Mucosa of stomach (tissue), 1 donor: ENCODE measurements around the gene GADD45A.

Experiments
- H3K27me3 ChIP-seq: one replicate; pipeline ENCODE4 v1.7.0; 2013; ENCODE audit warnings: mild to moderate bottlenecking, low read length; ENCODE audit not compliant: control insufficient read depth, insufficient read depth
- H3K36me3 ChIP-seq: one replicate; pipeline ENCODE4 v1.7.0; 2013; ENCODE audit warnings: low read length; ENCODE audit not compliant: control insufficient read depth, insufficient read depth
- H3K4me1 ChIP-seq: one replicate; pipeline ENCODE4 v1.7.0; 2013; ENCODE audit warnings: mild to moderate bottlenecking, low read length; ENCODE audit not compliant: control insufficient read depth, insufficient read depth
- H3K4me3 ChIP-seq: one replicate; pipeline ENCODE4 v1.7.0; 2013; ENCODE audit warnings: low read length
- H3K9ac ChIP-seq: one replicate; pipeline ENCODE4 v1.7.0; 2013; ENCODE audit warnings: mild to moderate bottlenecking, low read length, moderate library complexity
- H3K9me3 ChIP-seq: one replicate; pipeline ENCODE4 v1.7.0; 2013; ENCODE audit warnings: mild to moderate bottlenecking, low read length, moderate library complexity; ENCODE audit not compliant: control insufficient read depth
- donor health status: Pancreatic carcinoma.

Gene GADD45A

DNA sequence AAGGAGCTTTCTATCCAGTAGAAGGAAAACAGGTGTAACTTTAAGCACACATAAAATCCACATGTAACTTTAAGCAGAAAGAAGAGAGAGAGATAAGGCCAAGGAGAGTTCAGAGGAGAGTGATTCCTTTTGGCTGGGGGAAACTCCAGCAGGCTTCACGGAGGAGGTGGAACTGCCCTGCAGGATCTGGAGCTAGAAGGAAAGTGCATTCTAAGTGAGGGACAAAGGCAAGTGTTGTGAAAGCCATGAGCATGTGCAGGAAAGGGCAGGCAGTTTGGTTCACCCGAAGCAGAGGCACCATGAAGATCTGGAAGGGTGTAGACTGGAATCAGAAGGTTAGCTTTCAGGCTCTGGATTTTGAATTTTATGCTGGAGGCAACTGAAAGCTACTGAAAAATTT is 46.3 kb downstream of the GADD45A start:
- H3K27me3 ChIP-seq: no peaks in the 10 kb centered on the region
- H3K9ac ChIP-seq: no peak overlapping the region
- no peak overlapping the region for H3K4me3 ChIP-seq
- no peaks in the 10 kb centered on the region for H3K36me3 ChIP-seq
- no peaks in the 10 kb centered on the region for H3K9me3 ChIP-seq
- peaks cover 23% of the 10 kb centered on the region for H3K4me1 ChIP-seq

DNA sequence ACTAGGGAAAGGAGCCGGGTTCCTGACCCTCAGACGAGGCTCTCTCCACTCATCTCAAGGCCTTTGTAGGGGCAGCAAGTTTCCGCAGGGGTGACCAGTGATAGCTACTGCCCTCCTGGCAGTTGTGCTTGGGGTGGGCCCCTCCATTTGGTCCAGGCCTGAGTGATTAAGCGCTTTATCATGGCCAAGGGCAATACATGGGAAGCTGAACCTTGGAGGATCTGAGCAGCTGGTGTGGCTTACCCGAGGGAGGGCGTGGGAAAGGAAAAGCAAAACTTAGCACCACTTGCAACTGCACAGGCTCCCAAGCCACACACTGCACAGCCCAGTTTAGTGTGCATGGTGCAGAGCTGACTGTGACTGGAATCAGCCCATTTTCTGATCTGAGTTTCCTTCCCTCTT is 47.8 kb downstream of the GADD45A start:
- Histone ChIP-seq H3K27me3 (no peaks in the 10 kb centered on the region), H3K4me3 (no peak overlapping the region), H3K36me3 (no peaks in the 10 kb centered on the region), H3K9me3 (no peaks in the 10 kb centered on the region), H3K4me1 (peaks cover 30% of the 10 kb centered on the region), H3K9ac (no peak overlapping the region)

DNA sequence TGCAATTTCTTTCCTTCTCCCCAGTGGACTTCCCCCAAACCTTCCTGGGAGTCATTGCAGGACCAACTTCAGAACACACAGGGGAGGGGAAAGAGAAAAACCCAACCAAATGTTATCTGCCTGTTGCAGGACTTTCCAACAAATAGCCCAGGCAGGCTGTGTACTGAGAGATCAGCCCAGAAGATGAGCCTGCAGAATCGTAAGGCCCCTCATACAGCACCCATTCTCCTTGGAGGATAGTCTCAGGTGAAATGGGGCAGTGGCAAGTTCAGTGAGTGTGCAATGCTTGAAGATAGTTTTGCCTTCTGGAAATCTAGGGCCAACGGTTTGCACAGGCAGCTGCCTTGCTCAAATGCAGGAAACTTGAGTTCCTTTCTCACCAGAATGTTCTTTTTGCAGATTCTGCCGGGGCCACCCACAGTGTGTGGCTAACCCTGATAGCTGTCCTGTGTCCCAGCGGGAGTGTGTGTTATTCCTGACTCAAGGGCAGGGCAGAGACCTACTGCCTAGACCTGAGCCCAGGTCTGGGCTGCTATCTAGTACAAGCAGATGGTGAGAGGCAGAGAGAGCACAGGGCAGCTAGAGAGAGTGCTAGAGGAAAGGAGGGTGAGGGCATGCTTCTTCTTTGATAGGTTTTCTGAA is 48.8 kb downstream of the GADD45A start:
- no peaks in the 10 kb centered on the region for H3K36me3 ChIP-seq
- no peak overlapping the region for H3K4me3 ChIP-seq
- H3K9me3 ChIP-seq: no peaks in the 10 kb centered on the region
- H3K27me3 ChIP-seq: no peaks in the 10 kb centered on the region
- H3K4me1 ChIP-seq: peaks cover 40% of the 10 kb centered on the region
- no peak overlapping the region for H3K9ac ChIP-seq

DNA sequence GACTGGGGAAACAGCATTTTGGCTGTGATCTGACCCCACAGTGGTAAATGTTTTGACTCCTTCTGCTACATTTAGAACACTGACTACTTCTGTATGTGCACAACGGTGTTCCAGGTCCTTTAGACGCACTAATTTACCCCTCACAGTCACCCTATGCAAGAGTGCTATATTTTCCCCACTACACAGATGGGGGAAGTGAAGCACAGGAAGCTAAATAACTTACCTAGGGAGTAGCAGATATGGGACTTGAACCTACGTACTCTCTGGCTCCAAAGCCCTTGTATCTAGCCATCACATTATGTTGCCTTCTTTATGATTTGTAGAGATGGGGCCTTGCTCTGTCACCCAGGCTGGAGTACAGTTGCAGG is 49.3 kb downstream of the GADD45A start:
- Histone ChIP-seq H3K36me3 (no peaks in the 10 kb centered on the region), H3K27me3 (no peaks in the 10 kb centered on the region), H3K9ac (no peak overlapping the region), H3K4me1 (peaks cover 40% of the 10 kb centered on the region), H3K9me3 (no peaks in the 10 kb centered on the region), H3K4me3 (no peak overlapping the region)

DNA sequence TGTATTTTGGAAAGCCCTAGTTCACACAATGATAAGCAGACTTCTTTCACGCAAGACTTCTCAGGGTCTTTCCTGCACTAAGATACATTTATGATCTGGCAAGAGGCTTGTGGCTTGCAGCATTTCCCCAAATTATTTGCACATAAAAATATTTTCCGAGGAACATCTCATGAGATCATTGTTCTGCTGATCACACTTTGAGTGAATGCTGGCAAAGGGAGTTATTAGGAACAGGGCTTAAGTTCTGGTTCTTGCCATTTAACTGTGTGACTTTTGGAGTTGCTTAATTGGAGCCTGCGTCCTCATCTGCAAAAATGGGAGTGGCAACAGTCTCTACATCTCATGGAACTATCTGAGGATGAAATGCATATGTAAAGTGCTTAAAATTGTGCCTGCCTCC is 50.2 kb downstream of the GADD45A start:
- H3K9ac ChIP-seq: no peak overlapping the region
- peaks cover 40% of the 10 kb centered on the region for H3K4me1 ChIP-seq
- no peaks in the 10 kb centered on the region for H3K27me3 ChIP-seq
- no peak overlapping the region for H3K4me3 ChIP-seq
- H3K36me3 ChIP-seq: no peaks in the 10 kb centered on the region
- H3K9me3 ChIP-seq: no peaks in the 10 kb centered on the region

DNA sequence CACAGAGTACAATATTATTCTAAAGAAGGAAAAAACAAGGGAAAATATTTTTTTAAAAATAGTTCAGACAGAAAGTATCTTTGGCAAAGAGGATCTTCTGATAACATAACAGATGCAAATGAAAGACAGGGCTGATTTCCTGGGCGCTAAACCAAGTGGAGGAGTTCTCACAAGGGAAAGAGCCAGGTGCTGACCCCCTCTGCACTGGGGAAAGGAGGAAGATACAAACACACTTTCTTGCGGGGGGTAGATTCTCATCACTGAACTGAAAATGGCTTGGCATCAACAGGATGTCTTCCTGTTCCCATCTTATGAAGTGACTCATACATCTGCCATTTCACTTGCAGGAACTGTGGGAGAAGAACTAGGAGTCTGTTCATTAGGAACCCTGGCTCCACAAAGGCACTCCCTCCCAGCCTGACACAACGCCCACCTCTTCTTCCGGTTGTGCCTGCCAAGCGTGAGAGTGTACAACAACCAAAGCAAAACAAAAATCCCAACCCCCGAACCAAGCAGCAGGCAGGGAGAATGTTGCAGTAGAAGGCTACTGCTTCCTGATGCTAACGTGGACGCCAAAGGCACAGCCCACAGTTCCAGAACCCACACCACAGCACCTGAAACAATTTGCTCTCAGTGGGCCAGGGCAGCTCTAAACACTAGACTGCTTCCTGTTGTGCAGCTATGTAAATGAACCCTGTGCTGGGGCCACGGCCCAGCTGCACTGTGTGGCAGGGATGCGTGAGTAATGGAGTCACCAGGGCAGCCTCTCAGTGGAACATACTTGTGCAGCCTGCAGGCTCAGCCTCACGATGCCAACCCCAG is 51.0 kb downstream of the GADD45A start:
- Histone ChIP-seq H3K4me3 (no peak overlapping the region), H3K4me1 (peaks cover 46% of the 10 kb centered on the region), H3K36me3 (no peaks in the 10 kb centered on the region), H3K27me3 (no peaks in the 10 kb centered on the region), H3K9me3 (no peaks in the 10 kb centered on the region), H3K9ac (peak overlapping the region; percentile 32)

DNA sequence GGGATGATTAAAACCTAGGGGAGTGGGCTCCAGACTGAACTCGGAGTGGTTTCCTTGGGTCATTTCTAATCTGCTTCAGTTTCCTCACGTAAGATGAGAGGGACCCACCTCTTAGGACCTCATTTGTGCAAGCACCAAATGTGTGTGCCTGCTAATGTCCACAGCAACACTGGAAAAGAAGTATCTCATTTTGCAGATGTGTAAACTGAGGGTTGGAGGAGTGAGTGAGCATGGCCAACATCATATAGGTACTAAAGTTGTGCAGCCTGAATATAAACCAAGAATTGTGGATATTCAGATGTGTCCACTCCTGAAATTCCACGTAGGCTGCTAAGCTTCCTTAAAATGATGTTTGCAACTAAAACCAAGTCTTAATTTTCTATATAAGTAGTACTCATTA is 51.7 kb downstream of the GADD45A start:
- no peak overlapping the region for H3K4me3 ChIP-seq
- H3K4me1 ChIP-seq: peaks cover 51% of the 10 kb centered on the region
- no peak overlapping the region for H3K9ac ChIP-seq
- no peaks in the 10 kb centered on the region for H3K36me3 ChIP-seq
- no peaks in the 10 kb centered on the region for H3K27me3 ChIP-seq
- H3K9me3 ChIP-seq: no peaks in the 10 kb centered on the region

DNA sequence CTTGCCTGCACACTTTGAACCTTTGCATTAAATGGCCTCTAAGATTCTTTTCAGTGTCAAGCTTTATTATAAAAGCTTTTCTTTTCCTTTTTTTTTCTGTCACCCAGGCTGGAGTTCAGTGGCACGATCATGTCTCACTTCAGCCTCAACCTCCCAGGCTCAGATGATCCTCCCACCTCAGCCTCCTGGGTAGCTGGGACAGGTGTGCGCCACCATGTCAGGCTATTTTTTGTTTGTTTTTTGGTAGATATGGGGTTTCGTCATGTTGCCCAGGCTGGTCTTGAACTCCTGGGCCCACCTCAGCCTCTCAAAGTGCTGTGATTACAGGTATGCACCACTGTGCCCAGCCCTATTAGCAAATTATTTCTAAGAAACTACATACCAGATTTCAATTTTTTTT is 52.9 kb downstream of the GADD45A start:
- H3K27me3 ChIP-seq: no peaks in the 10 kb centered on the region
- no peak overlapping the region for H3K4me3 ChIP-seq
- no peaks in the 10 kb centered on the region for H3K9me3 ChIP-seq
- no peaks in the 10 kb centered on the region for H3K36me3 ChIP-seq
- no peak overlapping the region for H3K9ac ChIP-seq
- H3K4me1 ChIP-seq: peaks cover 46% of the 10 kb centered on the region
